ENCODE results near the gene S100P.

S100P gene

GRCh38 chr4:6727081-6727942, 33.6 kb downstream of the S100P start:
- DNase-seq = no peak

- no peak for DNase-seq
These were observed 34.2 kb downstream of the S100P start for GRCh38 chr4:6727943-6728250.

GRCh38 chr4:6728320-6729029, 34.8 kb downstream of the S100P start:
- DNase-seq = no peak

GRCh38 chr4:6730603-6731317, 37.1 kb downstream of the S100P start:
- no peak for DNase-seq

- DNase-seq = no peak
These were observed 37.6 kb downstream of the S100P start for GRCh38 chr4:6731318-6731675.

GRCh38 chr4:6731780-6732179, 38.1 kb downstream of the S100P start:
- DNase-seq = no peak

- DNase-seq = no peak
These were observed 39.0 kb downstream of the S100P start for GRCh38 chr4:6732441-6733357.

- no peak for DNase-seq
These were observed 39.9 kb downstream of the S100P start for GRCh38 chr4:6733358-6734164.

- no peak for DNase-seq
These were observed 40.6 kb downstream of the S100P start for GRCh38 chr4:6734165-6734786.

GRCh38 chr4:6739920-6740319, 46.2 kb downstream of the S100P start:
- DNase-seq = no peak

- no peak for DNase-seq
These were observed 46.7 kb downstream of the S100P start for GRCh38 chr4:6740347-6740746.

- DNase-seq = no peak
These were observed 48.8 kb downstream of the S100P start for GRCh38 chr4:6742507-6742906.

- no peak for DNase-seq
These were observed 49.3 kb downstream of the S100P start for GRCh38 chr4:6742989-6743388.

Data from stimulated activated CD4-positive, alpha-beta T cell treated with anti-CD3 and anti-CD28 coated beads, Interleukin-4, amount 100 ng/mL, for 4 hours (primary cell).